CD14-positive monocyte (primary cell): ENCODE measurements around the gene GLI1. TPM values are rescaled to one million over a fixed set of nuclear protein-coding genes. Genes with fewer than 3 reads are reported as not detected.

Source experiments
- DNase-seq, 3 donors: peaks; one replicate each; pipeline ENCODE4 v3.0.0-alpha.2; 2011 to 2022
- H2AFZ ChIP-seq: 2 replicates; pipeline ENCODE4 v1.6.0; 2012; ENCODE audit warnings: mild to moderate bottlenecking, low read depth, low read length, inconsistent platforms; ENCODE audit not compliant: insufficient read depth, poor library complexity, severe bottlenecking
- H3K27ac ChIP-seq, 2 donors: 1 replicate in 1 of 2; 2 replicates in 1 of 2; pipeline ENCODE4 v1.5.1; 2012 to 2013; ENCODE audit warnings: low read length in 2 of 2, control low read depth in 1 of 2, inconsistent platforms in 1 of 2, low read depth in 1 of 2, mild to moderate bottlenecking in 1 of 2
- H3K27me3 ChIP-seq, 2 donors: one replicate each; pipeline versions ENCODE4 v1.6.0 to v1.6.1; 2011 to 2013; ENCODE audit warnings: low read length in 2 of 2; ENCODE audit not compliant: control insufficient read depth in 2 of 2, insufficient read depth in 2 of 2
- H3K36me3 ChIP-seq, 2 donors: replicated peaks in 1 of 2; 1 replicate in 1 of 2; 2 replicates in 1 of 2; pipeline versions ENCODE4 v1.5.1 to v1.6.1; 2012 to 2013; ENCODE audit warnings: low read length in 2 of 2, control low read depth in 1 of 2, inconsistent platforms in 1 of 2, mild to moderate bottlenecking in 1 of 2; ENCODE audit not compliant: insufficient read depth in 2 of 2, control insufficient read depth in 1 of 2
- H3K4me1 ChIP-seq, 2 donors: 1 replicate in 1 of 2; 2 replicates in 1 of 2; pipeline versions ENCODE4 v1.5.1 to v1.6.1; 2012 to 2013; ENCODE audit warnings: low read length in 2 of 2, control low read depth in 1 of 2, inconsistent platforms in 1 of 2, mild to moderate bottlenecking in 1 of 2, moderate library complexity in 1 of 2; ENCODE audit not compliant: insufficient read depth in 2 of 2, control insufficient read depth in 1 of 2
- H3K4me2 ChIP-seq: replicated peaks from 2 replicates; pipeline ENCODE3; 2012; ENCODE audit warnings: low read length, moderate library complexity, mild to moderate bottlenecking; ENCODE audit not compliant: poor library complexity, severe bottlenecking; ENCODE audit errors: extremely low read depth
- H3K4me3 ChIP-seq, 3 experiments: fragments of 200-600 bp in 1 of 3; sonication (generic) in 1 of 3; replicated peaks in 1 of 3; 1 replicate in 2 of 3; 2 replicates in 1 of 3; pipeline ENCODE4 v1.5.1; 2011 to 2013; ENCODE audit warnings: low read length in 3 of 3, mild to moderate bottlenecking in 3 of 3, control low read depth in 2 of 3, low read depth in 2 of 3, inconsistent platforms in 1 of 3, moderate library complexity in 1 of 3
- H3K79me2 ChIP-seq: 2 replicates; pipeline ENCODE4 v1.6.0; 2012; ENCODE audit warnings: mild to moderate bottlenecking, control low read depth, inconsistent platforms, low read length, moderate library complexity; ENCODE audit not compliant: insufficient read depth
- H3K9ac ChIP-seq: 2 replicates; pipeline ENCODE4 v1.6.0; 2017; ENCODE audit warnings: low read length, mild to moderate bottlenecking; ENCODE audit not compliant: insufficient read depth, poor library complexity, severe bottlenecking
- H3K9me3 ChIP-seq, 2 donors: replicated peaks in 1 of 2; 1 replicate in 1 of 2; 2 replicates in 1 of 2; pipeline versions ENCODE4 v1.5.1 to v1.6.1; 2012 to 2013; ENCODE audit warnings: low read length in 2 of 2, control low read depth in 1 of 2; ENCODE audit not compliant: control insufficient read depth in 1 of 2, insufficient read depth in 1 of 2
- H4K20me1 ChIP-seq: 2 replicates; pipeline ENCODE4 v1.6.0; 2012; ENCODE audit warnings: mild to moderate bottlenecking, low read length, control low read depth, moderate library complexity; ENCODE audit not compliant: insufficient read depth
- H3K27ac Mint-ChIP-seq, 7 donors: one replicate each; pipeline ENCODE4 v1.8.0; 2020; ENCODE audit warnings: mild to moderate bottlenecking in 7 of 7, mixed read lengths in 7 of 7, moderate library complexity in 6 of 7, inconsistent platforms in 2 of 7
- H3K27me3 Mint-ChIP-seq, 3 donors: one replicate each; pipeline ENCODE4 v1.8.0; 2021 to 2022; ENCODE audit warnings: low read depth in 3 of 3, mild to moderate bottlenecking in 3 of 3, mixed read lengths in 3 of 3, moderate library complexity in 3 of 3, inconsistent platforms in 1 of 3
- H3K36me3 Mint-ChIP-seq, 2 donors: one replicate each; pipeline ENCODE4 v1.8.0; 2020; ENCODE audit warnings: mixed read lengths in 2 of 2, inconsistent platforms in 1 of 2, mild to moderate bottlenecking in 1 of 2
- H3K4me1 Mint-ChIP-seq: one replicate; pipeline ENCODE4 v1.8.0; 2020; ENCODE audit warnings: mild to moderate bottlenecking, mixed read lengths
- H3K4me3 Mint-ChIP-seq, 2 donors: one replicate each; pipeline ENCODE4 v1.8.0; 2020; ENCODE audit warnings: mild to moderate bottlenecking in 2 of 2, mixed read lengths in 2 of 2, moderate library complexity in 1 of 2
- H3K9me3 Mint-ChIP-seq, 7 donors: one replicate each; pipeline ENCODE4 v1.8.0; 2020 to 2022; ENCODE audit warnings: mixed read lengths in 7 of 7, mild to moderate bottlenecking in 6 of 7, moderate library complexity in 6 of 7, inconsistent platforms in 2 of 7
- CTCF ChIP-seq: fragments of 200-600 bp; IDR thresholded peaks from one replicate; pipeline ENCODE4 v1.8.0; 2022; ENCODE audit warnings: antibody characterized with exemption, mild to moderate bottlenecking
- WGBS: methylation state at CpG from one replicate; pipeline ENCODE4 v1.1.5; 2013; ENCODE audit warnings: missing lambda C conversion rate; ENCODE audit not compliant: insufficient coverage; 5-methylcytosine and 5-hydroxymethylcytosine counted together
- intact Hi-C, 2 donors: fragments of 100-400 bp; cut with micrococcal nuclease; formaldehyde crosslinking; loops; one replicate each; pipeline versions ENCODE4 v1.15.0 to v1.15.1; 2023
- polyA plus RNA-seq, 3 donors: library from polyadenylated mRNA; depleted of rRNA in 1 of 3; unstranded in 2 of 3; stranded (reverse) in 1 of 3; fragments of 300-500 nt in 2 of 3; fragments of >200 nt in 1 of 3; fragmentation: Illumina TruSeq in 2 of 3; gene quantifications; 1 replicate in 2 of 3; 2 replicates in 1 of 3; pipeline ENCODE4 v1.2.3, GENCODE V29; 2012 to 2021

Gene GLI1
- polyA plus RNA-seq, 3 donors, result 0.05 TPM; not detected in 2

- Mint-ChIP-seq H3K27ac (peak overlapping the region in 1 of 7 donors; percentile 34), H3K9me3 (peaks cover 0 to 2% (median 0%) of the 10 kb centered on the region in 7 donors), H3K4me3 (no peak overlapping the region), H3K36me3 (peaks cover 37 to 52% of the 10 kb centered on the region in 2 donors), H3K27me3 (no peaks in the 10 kb centered on the region), H3K4me1 (peaks cover 12% of the 10 kb centered on the region)
- peaks cover 24 to 41% of the 10 kb centered on the region in 2 donors for H3K36me3 ChIP-seq
- peaks cover 89% of the 10 kb centered on the region for H4K20me1 ChIP-seq
- peaks cover 85% of the 10 kb centered on the region for H3K79me2 ChIP-seq
- H3K4me1 ChIP-seq, result no peaks in the 10 kb centered on the region
- no peak for DNase-seq
- no peak overlapping the region for H3K4me2 ChIP-seq
- no peak overlapping the region for H2AFZ ChIP-seq
- H3K27me3 ChIP-seq, result no peaks in the 10 kb centered on the region
- no peak overlapping the region for H3K9ac ChIP-seq
- intact Hi-C loops, result no loop called here
- H3K9me3 ChIP-seq, result no peaks in the 10 kb centered on the region
- WGBS, result no CpG with 5 or more reads among the region's 9 CpGs
- peak overlapping the region in 1 of 2 donors; percentile 61 for H3K27ac ChIP-seq
- no peak overlapping the region for H3K4me3 ChIP-seq
- TF ChIP-seq CTCF, result no peak
Observed at GRCh38 chr12:57418255-57418654, 41.3 kb upstream of the GLI1 start.

- Histone ChIP-seq H4K20me1 (peaks cover 78% of the 10 kb centered on the region), H3K79me2 (peaks cover 80% of the 10 kb centered on the region), H2AFZ (no peak overlapping the region), H3K36me3 (peaks cover 26 to 49% of the 10 kb centered on the region in 2 donors), H3K9ac (no peak overlapping the region), H3K4me1 (no peaks in the 10 kb centered on the region), H3K9me3 (no peaks in the 10 kb centered on the region), H3K4me2 (no peak overlapping the region), H3K27me3 (no peaks in the 10 kb centered on the region), H3K27ac (no peak overlapping the region), H3K4me3 (no peak overlapping the region)
- Mint-ChIP-seq H3K4me1 (peaks cover 12% of the 10 kb centered on the region), H3K9me3 (peaks cover 0 to 2% (median 0%) of the 10 kb centered on the region in 7 donors), H3K27me3 (no peaks in the 10 kb centered on the region), H3K36me3 (peaks cover 36 to 56% of the 10 kb centered on the region in 2 donors), H3K27ac (peak overlapping the region in 1 of 7 donors; percentile 30), H3K4me3 (no peak overlapping the region)
- TF ChIP-seq CTCF, result no peak
- WGBS, result 100% methylated on average over 2 of the region's 2 CpGs
- DNase-seq, result no peak
- intact Hi-C loops, result no loop called here
Observed at GRCh38 chr12:57419495-57419894, 40.1 kb upstream of the GLI1 start.
